Measurements from ENCODE around the gene MACC1.
"Not testable (repeated sequence)": the region's sequence is repeated elsewhere in the genome, so short reads cannot be mapped to it uniquely, and the experiment has no call there.

The MACC1 gene

DNA sequence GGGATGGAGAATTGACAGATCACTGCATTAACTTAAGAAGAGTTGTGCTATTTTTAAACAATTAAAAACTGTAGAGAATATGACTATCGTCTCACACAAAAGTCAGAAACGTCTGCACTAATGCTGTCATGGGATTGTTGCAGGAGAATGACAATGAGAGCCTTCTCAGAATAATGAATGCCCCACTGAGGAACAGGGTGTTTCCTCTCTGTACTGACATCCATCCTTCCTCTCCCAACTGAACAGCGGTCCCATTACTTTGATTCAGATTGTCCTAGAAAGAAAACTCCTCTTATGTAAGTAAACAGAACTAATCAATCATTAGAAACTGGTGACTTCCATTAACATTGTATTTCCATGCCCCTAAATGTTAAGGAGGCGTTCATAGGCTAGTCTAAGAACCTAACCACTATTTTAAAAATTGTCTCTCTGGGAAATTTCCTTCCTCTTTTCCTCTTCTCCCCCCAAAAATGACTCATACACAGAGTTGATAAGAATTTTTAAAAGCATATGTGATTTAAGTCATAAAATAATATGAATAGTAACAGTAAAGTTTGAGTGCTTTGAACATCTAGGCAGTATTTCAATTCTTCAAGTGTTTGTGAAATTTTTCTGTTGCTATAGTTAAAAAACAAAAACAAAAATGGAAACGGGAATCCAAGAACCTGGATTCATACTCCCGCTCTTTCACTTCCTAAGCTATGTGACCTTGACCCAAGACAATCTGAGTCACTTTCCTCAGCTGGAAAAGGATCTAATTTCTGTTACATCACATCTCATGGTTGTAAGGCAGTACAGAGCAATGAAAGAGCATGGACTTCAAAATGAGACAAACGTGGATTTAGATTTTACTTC, 12.7 kb upstream of the MACC1 start:
- no peak for DNase-seq

DNA sequence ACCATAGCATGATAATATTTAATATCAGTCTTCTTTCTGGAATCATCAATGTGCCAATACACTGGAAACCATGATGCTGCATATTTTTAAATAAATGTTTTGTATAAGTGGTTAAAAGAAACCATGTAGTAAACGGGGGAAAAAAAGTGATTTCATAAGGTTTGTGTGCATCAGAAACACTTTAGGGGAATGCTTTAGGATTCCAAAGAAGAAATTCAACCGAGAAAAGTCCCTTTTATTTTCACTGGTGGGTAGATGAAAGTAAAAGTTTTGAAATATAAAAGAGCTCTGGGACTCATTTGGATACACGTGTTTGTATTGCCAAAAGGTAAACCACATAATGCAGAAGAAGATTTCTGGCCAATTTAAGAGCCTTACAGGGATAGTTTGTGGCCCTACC, 11.9 kb upstream of the MACC1 start:
- no peak for DNase-seq

DNA sequence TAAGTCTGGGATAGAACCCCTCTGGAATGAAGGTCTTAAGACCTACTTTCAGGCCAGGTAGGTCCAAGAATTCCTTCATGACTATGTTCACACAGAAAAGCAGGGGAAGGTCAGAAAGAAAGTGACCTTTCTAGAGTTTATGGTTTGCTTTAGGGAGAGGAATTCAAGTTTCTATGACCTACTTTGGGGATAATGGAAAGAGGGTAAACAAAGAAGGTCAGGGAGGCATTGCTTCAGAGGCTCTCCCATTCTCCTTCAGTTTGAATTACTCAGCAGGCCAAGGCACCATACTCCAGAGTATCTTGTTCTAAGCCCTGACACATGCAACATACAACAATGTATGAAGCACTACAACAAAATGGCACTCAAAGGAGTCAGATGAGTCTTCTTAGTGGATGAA, 11.5 kb upstream of the MACC1 start:
- no peak for DNase-seq

DNA sequence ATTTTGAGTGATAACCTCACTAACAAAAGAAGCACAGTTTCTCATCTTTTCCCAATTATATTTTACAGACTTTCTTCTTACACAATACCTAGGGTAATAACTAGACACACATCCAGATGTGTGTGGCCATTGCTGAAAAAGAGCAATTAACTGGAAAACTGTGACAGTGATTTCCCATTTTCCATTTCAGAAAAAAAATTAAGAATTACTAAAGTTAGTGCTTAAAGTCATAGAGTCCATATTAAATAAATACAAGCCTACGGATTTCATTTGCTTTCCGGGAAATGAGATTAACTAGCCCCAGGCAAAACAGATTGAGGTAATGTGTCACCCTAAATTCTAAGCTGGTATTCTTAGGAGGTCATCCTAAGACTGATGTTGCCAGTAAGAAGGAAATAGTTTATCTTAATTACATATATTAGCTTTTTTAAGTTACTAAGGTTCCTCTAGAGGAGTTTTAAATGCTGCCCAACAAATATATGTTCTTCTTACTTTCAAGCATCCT, 10.2 kb upstream of the MACC1 start:
- DNase-seq = no peak

DNA sequence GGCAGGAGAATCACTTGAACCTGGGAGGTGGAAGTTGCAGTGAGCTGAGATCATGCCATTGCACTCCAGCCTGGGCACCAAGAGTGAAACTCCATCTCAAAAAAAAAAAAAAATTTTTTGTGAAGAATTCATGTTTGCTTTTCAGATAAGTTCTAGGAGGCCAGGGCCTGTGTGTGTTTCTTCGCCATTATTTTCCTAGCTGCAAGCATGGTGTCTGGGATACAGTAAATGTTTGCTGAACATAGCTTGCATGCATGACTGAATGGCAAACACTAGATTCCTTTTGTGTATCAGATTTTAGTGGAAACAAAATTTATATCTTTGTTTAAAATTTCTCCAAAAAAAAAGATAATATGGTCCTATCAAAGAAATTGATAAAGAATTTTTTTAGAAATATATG, 9.7 kb upstream of the MACC1 start:
- no peak for DNase-seq

DNA sequence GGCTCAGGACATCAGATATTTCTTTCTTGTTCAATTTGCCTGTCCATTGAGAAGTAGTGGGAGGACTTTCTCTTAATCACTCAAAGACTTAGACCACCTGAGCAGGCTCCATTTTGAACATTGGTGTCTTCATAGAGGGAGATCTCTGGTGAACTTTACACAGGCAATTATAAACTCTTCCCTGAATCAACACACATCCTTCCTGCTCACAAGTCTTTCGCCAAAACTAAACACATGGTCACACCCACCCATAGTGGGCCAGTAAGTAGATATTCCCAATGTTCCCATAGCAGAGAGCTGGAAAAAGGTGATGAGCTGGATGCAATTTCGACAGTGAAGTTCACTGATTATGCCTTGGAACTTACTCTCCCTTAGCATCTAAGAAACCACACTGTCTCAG, 8.2 kb upstream of the MACC1 start:
- no peak for DNase-seq

DNA sequence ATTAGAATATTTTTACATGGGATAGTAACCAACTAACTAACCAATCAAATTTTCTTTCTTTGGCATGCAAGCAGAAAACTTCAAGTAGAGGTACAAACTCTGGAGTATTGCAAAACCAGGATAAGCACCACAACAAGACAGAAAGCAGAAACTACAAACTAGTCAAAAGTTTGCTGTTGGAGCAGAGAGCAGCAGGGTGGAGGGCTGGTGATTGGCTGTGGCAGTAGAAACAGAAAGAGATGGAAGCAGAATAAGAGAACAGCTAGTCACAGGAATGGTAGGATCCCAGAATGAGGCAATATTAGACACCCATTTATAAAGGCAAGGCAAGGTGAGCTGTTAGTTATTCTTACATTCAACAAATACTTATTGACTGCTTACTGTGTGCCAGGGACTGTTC, 6.8 kb upstream of the MACC1 start:
- DNase-seq = no peak

DNA sequence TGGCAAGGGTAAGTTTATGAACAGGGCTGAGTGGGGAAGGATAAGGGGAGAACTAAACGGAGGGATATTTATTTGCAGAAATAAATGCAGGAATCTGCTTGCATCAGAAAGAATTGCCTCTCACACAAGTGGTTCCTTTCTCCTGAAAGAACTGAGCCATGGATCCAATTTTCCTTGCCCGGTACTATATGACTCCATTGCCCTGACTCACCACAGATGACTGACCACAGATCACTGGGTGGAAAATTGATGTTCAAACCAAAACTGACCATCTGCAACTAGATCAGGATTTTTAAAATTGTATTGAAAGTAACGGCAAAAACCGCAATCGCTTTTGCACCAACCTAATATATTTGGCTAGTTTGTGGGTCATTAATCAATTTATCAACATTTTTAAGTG, 6.2 kb upstream of the MACC1 start:
- no peak for DNase-seq

DNA sequence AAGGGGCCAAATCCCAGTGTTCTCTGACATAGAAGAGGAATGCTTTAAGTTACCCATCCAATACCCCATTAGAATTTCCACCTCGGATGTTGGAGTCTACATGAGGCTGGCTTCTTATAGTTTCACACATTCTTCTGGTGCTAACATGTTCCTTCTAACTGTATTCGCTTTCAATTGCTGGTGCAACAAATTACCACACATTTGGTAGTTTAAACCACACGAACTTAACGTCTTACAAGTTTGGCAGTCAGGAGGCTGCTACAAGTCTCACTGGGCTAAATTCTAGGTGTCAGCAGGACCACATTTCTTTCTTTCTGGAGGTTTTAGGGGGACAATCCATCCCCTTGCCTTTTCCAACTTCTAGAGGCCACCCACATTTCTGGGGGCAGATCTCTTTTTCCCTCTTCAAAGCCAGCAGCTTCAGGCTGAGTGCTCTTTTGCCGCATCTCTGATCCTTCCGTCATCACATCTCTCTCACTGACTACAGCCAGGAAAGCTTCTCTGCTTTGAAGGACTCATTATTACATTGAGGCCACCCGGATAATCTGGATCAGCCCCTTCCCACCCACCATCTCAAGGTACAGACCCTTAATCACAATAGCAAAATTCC, 5.1 kb upstream of the MACC1 start:
- no peak for DNase-seq

DNA sequence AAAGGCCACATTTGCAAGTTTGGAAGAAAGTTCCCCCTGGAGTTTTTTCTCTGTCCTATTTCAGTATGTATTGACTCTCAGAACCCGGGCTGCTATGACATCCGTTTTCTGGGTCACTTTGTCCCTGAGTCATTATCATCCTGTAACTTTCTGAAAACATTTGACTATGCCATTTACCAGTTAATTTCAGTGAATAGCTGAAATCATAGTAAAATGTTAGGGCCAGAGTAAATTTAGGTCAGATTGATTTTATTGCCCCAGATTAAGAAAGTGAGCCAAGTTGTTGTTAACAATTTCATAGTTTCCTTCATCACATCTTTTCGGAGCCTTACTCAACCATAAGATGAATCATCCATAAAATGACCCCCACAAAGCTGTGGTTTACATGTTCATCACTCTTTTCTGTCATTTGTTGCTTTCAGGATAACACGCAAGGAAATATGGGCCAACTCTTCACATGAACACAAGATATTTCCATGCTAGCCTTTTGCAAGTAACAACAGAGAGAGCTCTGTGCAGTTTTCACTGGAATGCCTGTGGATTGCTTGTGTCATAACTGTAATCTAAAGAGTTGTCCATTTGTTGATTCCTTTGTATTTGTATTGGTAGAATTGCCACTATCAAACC, 3.9 kb upstream of the MACC1 start:
- DNase-seq = no peak

DNA sequence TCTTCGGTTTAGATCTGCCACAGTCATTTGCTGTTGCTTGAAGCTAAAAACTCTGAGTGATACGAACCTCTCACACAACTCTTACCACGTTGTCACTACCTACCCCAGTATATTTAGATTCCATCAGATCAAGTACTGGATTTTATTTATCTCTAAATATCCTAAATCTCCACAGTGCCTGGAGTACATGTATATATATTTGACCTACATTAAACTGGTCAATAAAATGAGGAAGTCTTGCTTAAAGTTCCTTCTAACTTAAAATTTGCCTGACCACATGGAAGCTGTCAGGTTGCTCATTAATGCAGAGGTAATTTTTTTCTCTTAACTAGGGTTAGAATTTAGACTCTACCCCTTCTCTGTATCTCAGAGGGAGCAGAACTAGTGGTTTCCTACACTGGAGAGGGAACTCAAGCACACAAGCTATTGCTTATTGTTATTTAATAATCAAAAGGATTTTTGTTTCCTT, 3.1 kb upstream of the MACC1 start:
- no peak for DNase-seq

DNA sequence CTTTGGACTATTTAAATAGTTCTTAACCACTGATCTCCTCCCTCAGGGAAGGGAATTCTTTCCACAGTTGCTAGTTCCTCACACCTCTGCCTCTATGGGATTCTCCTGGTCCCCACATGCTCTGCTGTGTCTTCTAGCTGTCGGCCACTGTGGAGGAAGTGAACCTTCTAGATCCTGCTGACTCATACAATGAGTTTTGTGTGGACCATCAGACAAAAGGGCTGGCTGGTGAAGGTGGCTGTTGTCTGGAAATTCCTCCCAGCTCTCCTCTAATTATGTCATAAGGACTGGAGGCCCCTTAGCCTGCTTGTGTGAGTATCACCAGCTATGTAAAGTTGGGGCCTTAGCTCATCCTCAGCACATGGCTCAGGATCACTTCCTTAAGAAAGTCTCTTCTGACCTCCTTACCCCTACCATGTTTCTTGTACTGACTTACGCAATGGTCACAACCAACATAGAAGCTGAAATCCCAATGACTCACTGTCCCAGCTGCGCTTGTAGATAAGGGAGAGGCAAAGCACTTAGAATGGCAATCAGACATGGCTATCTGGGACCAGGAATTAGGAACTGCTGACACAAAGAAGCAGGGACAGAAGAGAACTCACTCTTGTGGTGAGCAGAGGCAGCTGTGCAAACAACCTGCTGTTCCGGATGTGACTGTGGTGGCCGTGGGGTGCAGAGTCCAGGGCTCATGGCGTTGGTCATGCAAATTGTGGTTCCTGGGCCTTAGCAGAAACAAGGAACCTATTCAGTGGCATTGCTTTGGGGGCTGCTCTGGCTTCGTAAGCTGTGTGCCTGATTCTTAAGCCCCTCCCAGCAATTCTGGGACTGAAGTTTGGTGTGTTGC, 2.5 kb upstream of the MACC1 start:
- no peak for DNase-seq

DNA sequence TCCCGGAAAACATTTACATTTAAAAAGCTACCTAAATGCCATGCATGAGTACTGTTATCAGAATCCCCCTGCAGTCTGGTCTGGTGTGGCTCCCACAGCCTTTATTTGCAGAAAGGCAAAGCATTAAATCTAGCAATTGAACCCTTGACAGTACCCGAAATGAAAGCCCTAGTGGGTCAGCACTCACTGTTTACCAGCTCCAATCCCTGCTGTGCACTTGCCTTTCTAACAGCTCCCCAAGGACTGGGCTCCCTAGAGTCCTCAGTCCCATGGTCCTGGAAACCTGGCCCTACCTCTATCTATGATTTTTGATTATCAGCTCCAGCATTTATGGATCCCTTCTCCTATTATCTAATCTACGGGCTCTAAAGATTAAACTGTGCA, 1.9 kb upstream of the MACC1 start:
- DNase-seq = no peak

DNA sequence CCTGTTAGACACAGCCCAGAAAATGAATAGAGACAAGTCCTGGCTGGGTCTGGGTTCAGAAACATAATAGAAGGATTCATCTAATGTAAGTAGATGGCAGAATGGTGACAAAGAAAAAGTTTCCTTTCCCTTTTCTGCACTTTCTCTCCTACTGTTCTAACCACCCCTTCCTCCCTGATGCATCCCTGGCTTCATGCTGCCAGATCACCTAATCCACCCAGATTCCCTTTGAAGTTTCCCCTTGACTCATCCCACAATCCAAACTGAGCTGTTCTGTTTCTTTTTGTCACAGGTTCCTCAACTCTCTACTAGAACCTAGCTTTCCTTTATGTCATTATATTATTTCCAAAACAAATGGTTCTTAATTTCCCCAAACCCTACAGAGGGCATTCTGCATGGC, 1.1 kb upstream of the MACC1 start:
- no peak for DNase-seq

DNA sequence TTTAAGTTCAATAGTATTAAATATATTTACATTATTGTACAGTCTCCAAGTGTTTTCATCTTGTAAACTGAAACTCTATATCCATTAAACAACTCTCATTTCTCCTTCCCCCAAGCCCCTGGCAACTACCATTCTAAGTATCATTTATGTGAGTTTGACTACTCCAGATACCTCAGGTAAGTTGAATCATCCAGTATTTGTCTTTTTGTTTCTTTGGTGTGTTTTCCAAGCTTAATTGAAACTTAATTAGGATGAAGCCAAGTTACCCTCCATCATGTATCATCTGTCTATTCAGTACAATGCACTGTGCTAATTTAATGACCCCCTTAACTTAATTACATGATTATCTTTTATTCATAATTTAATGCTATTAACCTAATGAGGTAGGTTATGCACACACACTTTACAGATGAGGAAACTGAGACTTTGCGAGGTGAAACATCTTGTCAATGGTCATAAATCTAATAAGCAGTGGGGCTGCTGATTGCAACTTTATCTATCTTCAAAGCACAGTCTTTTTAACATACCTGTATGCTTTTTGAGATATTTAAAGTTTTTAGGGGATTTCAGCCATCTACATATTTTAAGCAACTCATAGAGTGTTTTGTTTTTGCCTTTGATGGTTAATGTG, 663 bp downstream of the MACC1 start:
- DNase-seq = no peak

DNA sequence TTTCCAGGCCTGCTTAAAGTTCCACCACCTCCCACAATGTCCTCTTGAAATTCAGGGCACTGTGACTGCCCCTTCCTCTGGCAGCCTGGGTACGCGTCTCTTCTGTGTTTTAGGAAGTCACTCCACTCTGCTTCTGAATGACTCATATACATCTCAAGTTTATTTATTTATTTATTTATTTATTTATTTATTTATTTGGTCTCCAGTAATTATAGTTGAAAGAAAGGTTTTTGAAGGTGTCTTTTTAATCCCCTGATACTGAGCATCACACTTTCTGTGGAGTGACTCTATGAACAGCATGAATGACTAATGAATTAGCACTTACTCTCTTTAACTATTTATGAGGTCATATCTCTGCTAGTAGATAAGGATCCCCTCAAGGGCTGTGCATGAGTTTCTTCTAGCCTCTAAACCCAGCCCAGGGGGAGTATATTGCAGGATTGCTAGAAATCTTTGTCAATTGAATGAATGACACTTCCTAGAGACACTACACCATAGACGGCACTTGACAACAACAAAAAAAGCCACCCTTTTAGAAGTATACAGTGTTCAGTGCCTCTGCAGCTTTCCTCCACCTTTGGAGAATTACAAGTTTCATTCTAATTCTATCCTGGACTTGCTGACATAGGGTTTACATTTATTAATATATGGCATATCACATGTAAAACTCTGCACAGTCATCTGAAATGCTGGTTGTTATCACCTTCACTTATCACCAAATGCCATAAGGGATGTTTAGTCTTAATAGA, 2.1 kb downstream of the MACC1 start:
- DNase-seq = no peak

DNA sequence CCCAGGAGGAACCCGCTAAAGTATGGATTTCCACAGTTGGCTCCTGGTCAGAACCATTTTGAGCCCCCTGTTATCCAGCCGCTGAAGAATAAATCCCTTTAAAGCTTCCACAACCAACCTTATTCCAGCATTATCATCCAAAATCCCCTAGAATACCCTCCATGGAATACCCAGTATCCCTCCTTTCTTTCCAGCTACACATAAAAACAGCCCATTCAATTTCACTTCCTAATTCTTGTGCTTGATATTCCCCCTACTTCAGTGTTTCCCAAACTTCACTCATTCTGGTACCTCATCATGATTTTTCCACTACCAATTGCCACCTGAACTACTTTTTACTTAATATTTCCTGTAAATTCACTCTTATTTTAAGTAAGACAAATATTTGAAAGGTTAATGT, 3.1 kb downstream of the MACC1 start:
- no peak for DNase-seq

DNA sequence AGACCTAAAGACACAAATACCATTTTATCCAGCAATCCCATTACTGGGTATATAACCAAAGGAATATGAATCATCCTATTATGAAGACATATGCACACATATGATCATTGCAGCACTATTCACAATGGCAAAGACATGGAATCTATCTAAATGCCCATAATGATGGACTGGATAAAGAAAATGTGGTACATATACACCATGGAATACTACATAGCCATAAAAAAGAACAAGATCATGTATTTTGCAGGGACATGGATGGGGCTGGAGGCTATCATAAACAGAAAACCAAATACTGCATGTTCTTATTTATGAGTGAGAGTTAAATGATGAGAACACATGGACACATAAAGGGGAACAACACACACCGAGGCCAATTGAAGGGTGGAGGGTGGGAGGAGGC, 3.8 kb downstream of the MACC1 start:
- no peak for DNase-seq

DNA sequence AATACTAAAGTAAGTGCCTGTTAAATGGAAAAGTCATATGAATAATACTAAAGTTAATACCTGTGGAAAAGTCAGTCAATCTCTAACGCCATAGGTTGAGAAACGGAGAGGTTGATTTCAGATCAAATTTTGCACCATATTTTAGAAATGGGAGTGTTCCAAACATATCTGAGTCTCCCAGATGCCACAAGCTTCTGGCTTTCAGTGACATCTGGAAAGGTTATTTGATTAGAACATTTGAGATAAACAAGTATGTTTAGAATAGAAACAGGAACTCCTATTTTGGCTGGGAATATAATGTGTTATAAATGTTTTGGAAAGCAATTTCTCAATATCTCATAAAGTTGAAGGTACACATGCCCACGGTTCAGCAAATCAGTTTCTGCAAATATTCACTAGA, 5.8 kb downstream of the MACC1 start:
- DNase-seq = no peak

DNA sequence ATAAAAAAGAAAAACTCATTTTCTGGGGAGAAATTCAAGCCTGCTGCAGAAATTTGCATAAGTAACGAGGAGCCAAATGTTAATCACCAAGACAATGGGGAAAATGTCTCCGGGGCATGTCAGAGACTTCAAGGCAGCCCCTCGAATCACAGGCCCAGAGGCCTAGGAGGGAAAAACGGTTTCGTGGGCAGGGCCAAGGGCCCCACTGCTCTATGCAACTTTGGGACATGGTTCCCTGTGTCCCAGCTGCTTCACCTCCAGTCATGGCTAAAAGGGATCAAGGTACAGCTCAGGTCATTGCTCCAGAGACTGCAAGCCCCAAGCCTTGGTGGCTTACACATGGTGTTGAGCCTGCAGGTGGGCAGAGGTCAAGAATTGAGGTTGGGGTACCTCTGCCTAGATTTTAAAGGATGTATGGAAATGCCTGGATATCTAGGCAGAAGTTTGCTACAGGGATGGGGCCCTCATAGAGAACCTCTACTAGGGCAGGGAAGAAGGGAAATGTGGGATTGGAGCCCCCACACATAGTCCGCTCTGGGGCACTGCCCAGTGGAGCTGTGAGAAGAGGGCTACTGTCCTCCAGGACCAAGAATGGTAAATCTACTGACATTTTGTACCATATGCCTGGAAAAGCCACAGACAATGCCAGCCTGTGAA, 8.4 kb downstream of the MACC1 start:
- no peak for DNase-seq

DNA sequence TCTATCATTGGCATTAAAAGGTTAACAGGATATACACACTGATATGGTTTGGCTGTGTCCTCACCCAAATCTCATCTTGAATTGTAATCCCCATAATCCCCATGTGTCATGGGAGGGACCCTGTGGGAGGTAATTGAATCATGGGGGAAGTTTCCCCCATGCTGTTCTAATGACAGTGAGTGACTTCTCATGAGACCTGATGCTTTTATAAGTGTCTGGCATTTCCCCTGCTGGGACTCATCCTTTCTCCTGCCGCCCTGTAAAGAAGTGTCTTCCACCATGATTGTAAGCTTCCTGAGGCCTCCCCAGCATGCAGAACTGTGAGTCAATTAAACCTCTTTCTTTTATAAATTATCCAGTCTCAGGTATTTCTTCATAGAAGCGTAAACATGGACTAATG, 9.4 kb downstream of the MACC1 start:
- not testable (repeated sequence) for DNase-seq

All from right kidney (tissue), 1 donor.